AG04449 (cell line): ENCODE measurements around the gene FXYD7.
A peak's percentile ranks its signal among the peaks of the same experiment; 100 is the strongest.

Experiments used
- CTCF ChIA-PET: fragments of 350-600 bp; formaldehyde crosslinking; extraction: SDS; loops from one replicate; lab custom pipeline; 2021; ENCODE audit warnings: antibody characterized with exemption; lab: Yijun Ruan, JAX
- POLR2A ChIA-PET: fragments of 400-600, 350-600 bp; formaldehyde crosslinking; extraction: SDS; loops from one replicate; lab custom pipeline; 2020; ENCODE audit warnings: antibody characterized with exemption, inconsistent platforms; lab: Yijun Ruan, JAX
- DNase-seq: peaks from one replicate; pipeline ENCODE4 v3.0.0-alpha.2; 2010; ENCODE audit warnings: low read depth, low spot score
- H3K4me3 ChIP-seq: 2 replicates; pipeline ENCODE4 v1.5.1; 2011; ENCODE audit warnings: low read depth, mild to moderate bottlenecking, control low read depth, low read length
- TF ChIP-seq, protein P1 (sequence below): IDR thresholded peaks from one replicate; pipeline ENCODE4 v1.5.1; 2011; ENCODE audit warnings: mild to moderate bottlenecking, moderate library complexity, low read length, control low read depth, inconsistent platforms; ENCODE audit not compliant: insufficient read depth; ENCODE audit errors: missing control alignments

Gene FXYD7

DNA sequence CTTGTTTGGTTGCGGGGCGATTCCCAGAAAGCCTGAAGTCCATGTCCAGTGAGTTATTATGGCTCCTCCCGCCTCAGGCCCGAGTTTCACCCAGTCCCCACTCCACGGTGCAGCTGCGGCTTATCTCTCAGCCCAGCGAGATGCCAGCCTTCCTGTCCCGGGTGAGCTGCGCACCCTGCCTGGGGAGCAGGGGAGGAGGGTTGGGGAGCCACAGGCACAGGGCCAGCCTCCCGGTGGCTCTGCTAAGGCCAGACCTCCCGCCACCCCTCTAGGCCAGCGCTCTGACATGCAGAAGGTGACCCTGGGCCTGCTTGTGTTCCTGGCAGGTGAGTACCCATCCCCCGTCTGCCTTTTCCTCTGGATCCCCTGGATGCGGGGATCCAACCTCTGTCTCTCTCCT lies 24.0 kb upstream of the FXYD7 start:
- no peak for DNase-seq
- CTCF ChIA-PET, result interaction anchor here (0.7 to 6.9 kb wide), 8 partner anchors 8 to 75 kb away, joined by 3 to 78 read pairs (median 4); partner anchors contain the start of genes FXYD1, FXYD5 and LGI4
- POLR2A ChIA-PET, result no interaction called here
- H3K4me3 ChIP-seq, result no peak overlapping the region
- TF ChIP-seq, protein P1, sequence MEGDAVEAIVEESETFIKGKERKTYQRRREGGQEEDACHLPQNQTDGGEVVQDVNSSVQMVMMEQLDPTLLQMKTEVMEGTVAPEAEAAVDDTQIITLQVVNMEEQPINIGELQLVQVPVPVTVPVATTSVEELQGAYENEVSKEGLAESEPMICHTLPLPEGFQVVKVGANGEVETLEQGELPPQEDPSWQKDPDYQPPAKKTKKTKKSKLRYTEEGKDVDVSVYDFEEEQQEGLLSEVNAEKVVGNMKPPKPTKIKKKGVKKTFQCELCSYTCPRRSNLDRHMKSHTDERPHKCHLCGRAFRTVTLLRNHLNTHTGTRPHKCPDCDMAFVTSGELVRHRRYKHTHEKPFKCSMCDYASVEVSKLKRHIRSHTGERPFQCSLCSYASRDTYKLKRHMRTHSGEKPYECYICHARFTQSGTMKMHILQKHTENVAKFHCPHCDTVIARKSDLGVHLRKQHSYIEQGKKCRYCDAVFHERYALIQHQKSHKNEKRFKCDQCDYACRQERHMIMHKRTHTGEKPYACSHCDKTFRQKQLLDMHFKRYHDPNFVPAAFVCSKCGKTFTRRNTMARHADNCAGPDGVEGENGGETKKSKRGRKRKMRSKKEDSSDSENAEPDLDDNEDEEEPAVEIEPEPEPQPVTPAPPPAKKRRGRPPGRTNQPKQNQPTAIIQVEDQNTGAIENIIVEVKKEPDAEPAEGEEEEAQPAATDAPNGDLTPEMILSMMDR, result no peak

DNA sequence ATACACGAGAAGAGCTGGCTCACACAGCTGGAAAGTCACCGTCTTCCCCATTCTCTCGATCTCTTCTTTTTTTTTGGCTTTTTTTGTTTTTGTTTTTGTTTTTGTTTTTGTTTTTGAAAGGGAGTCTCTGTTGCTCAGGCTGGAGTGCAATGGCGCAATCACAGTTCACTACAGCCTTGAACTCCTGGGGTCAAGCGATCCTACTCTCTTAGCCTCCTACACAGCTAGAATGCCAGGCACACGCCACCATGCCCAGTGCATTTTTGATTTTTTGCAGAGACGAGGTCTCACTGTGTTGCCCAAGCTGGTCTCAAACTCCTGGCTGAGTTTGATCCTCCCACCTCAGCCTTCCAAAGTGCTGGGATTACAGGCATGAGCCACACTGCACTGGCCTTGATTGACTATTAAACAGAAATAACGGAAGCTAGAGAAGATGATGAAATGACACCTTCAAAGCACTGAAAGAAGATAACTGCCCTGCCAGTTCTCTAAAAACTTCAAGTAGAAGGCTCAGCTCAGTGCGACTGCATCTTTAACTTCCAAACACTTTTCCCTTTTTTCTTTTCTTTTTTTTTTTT lies 23.4 kb upstream of the FXYD7 start:
- TF ChIP-seq, protein P1, result no peak
- no peak overlapping the region for H3K4me3 ChIP-seq
- CTCF ChIA-PET, result interaction anchor here (0.7 to 6.9 kb wide), 8 partner anchors 9 to 75 kb away, joined by 3 to 78 read pairs (median 4); partner anchors contain the start of genes FXYD1, FXYD5 and LGI4
- POLR2A ChIA-PET, result no interaction called here
- no peak for DNase-seq

DNA sequence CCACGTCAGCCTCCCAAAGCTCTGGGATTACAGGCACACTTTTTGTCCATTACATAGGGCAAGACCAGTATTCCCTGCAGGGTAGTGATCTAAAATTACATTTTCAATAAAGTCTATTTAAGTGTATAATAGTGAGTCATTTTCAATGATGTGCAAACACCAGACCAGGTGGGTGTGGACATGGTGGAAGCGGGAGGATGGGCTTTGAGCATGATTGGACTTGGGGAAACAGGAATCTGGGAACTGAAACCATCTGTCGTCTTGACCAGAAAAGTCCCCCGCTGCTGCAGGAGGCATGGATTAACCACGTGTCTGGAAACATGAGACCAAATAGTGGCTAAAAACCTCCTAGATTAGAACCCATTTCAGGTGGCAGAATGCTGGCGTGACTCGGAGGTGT lies 22.6 kb upstream of the FXYD7 start:
- CTCF ChIA-PET, result interaction anchor here (1.1 to 6.9 kb wide), 5 partner anchors 10 to 76 kb away, joined by 3 to 78 read pairs (median 5); partner anchors contain the start of genes FXYD1, FXYD5 and LGI4
- TF ChIP-seq, protein P1, result no peak
- peak; percentile 36 for DNase-seq
- POLR2A ChIA-PET, result no interaction called here
- no peak overlapping the region for H3K4me3 ChIP-seq

DNA sequence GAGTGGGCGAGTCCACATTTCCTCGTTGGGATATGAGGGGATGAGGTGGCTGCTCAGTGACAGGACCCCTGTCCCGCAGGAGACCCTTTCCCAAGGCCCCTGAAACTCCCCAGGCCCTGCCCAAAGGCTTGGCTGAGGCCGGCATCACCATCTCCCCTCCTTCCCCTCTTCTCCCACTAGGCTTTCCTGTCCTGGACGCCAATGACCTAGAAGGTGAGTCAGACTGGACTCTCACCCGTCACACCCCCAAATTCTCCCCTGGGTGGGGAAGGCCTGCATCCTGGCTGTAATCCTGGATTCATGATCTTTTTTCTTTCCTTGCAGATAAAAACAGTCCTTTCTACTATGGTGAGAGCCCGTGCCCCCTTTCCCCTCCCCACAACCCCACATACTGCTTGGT lies 22.2 kb upstream of the FXYD7 start:
- CTCF ChIA-PET, result interaction anchor here (1.1 to 7.4 kb wide), 5 partner anchors 15 to 78 kb away, joined by 3 to 118 read pairs (median 7); partner anchors contain the start of genes FXYD1 and LGI4
- TF ChIP-seq, protein P1, result no peak
- POLR2A ChIA-PET, result no interaction called here

DNA sequence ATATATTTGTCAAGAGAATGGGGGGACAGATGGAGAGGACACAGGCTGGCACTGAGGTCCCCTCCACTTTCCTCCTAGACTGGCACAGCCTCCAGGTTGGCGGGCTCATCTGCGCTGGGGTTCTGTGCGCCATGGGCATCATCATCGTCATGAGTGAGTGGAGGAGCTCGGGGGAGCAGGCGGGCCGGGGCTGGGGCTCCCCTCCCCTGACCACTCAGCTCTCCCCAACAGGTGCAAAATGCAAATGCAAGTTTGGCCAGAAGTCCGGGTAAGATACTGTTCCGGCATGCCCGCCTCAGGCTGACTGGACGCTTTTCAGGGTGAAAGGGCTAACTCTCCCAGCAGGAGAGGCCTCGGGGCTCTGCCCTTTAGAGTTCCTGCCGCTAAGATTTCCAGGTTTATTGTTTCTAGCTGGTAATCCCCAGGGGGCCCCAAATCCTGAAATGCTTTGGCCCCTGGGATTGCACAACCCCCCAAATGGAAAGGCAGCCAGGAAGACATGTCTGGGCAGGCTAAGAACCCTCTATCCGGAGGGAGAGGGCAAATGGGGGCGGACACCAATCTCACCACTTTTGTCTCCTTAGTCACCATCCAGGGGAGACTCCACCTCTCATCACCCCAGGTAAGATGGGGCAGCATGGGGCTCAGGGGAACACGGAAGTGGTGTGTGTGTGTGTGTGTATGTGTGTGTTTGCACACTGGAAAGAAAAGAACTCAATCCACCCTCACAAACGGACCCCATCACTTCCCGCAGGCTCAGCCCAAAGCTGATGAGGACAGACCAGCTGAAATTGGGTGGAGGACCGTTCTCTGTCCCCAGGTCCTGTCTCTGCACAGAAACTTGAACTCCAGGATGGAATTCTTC lies 20.1 kb upstream of the FXYD7 start:
- DNase-seq, result no peak
- ChIA-PET POLR2A (no interaction called here), CTCF (interaction anchor here (1.8 to 7.4 kb wide), 6 partner anchors 8 to 56 kb away, joined by 9 to 118 read pairs (median 24); partner anchors contain the start of genes FXYD1, FXYD3, FXYD7 and LGI4)
- TF ChIP-seq, protein P1, result no peak
- H3K4me3 ChIP-seq, result no peak overlapping the region

More for the DNA sequence above, 22.2 kb upstream of the FXYD7 start:
- no peak for DNase-seq
- no peak overlapping the region for H3K4me3 ChIP-seq
